GM21447 (cell line): Measurements from ENCODE around the gene SIDT2.

Experiments
- ATAC-seq: cut with Tn5 transposase; IDR thresholded peaks from one replicate; pipeline ENCODE4 v1.9.1; 2021; ENCODE audit not compliant: unreplicated experiment

SIDT2 gene

DNA sequence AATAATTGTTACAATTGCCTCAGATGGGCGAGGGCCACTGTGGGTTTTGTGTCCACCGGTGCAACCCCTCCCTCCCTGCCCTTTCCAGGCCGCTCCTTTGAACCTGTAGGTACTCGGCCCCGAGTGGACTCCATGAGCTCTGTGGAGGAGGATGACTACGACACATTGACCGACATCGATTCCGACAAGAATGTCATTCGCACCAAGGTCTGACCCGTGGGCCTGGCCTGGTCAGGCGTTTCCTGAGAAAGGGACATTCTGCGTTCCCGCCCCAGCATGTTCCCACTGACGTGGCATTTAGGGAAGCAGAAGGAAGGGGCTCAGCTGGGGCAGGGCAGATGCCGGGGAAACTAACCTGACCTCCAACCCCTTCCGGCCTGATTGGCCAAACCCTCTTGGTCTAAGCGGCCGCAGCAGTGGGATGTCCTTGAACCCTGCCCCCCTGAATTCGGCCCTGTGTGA, 10.1 kb downstream of the SIDT2 start:
- no peak for ATAC-seq

- peak; percentile 81 for ATAC-seq
Observed at GRCh38 chr11:117189191-117189940, 10.8 kb downstream of the SIDT2 start.

DNA sequence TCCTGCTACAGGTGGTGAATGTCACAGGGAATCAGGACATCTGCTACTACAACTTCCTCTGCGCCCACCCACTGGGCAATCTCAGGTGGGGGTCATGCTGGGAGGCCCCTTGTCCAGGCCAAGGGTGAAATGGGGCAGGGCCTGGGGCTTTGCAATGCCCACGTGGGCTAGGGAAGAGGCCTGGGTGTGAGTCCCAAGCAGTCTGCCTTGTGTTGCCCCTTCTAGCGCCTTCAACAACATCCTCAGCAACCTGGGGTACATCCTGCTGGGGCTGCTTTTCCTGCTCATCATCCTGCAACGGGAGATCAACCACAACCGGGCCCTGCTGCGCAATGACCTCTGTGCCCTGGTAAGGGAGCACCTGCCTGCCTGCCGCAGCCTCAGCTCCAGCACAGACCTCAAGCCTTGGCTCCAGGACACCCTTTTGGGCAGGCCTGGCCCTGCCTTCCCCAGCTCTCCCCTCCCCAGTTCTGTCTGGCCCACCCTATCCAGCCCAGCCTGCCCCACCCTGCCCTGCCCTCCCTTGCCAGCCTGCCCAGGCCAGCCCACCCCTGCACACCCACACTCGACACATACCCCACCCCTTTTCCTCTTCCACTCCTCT, 11.5 kb downstream of the SIDT2 start:
- ATAC-seq = no peak

- ATAC-seq = no peak
Observed at GRCh38 chr11:117191680-117192400, 13.3 kb downstream of the SIDT2 start.

- no peak for ATAC-seq
Observed at GRCh38 chr11:117192401-117192875, 13.9 kb downstream of the SIDT2 start.

- no peak for ATAC-seq
Observed at GRCh38 chr11:117193130-117194020, 14.8 kb downstream of the SIDT2 start.

DNA sequence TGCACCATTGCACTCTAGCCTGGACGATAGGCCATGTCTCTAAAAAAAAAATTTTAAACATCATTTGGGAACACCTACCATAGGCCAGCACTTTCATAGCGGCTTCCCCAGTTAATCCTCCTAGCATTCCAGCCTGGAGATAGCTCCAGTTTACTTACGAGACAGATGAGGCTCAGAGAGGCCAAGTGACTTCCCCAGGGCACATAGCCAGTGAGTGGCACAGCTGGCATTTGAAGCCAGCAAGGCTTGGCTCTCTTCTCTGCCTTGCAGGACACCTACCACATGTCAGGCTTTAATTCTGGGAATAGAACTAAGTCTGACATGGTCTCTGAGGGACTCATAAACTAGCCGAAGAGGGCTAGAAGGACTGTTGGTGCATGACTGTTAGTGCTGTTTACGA, 15.7 kb downstream of the SIDT2 start:
- ATAC-seq = no peak

- no peak for ATAC-seq
Observed at GRCh38 chr11:117195258-117195657, 16.7 kb downstream of the SIDT2 start.

GRCh38 chr11:117195761-117196160, 17.2 kb downstream of the SIDT2 start:
- no peak for ATAC-seq

DNA sequence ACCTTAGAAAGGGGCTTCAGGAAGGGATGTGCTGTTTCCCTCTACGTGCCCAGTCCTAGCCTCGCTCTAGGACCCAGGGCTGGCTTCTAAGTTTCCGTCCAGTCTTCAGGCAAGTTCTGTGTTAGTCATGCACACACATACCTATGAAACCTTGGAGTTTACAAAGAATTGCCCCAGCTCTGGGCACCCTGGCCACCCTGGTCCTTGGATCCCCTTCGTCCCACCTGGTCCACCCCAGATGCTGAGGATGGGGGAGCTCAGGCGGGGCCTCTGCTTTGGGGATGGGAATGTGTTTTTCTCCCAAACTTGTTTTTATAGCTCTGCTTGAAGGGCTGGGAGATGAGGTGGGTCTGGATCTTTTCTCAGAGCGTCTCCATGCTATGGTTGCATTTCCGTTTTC, 18.5 kb downstream of the SIDT2 start:
- ATAC-seq = no peak

GRCh38 chr11:117197516-117198456, 19.2 kb downstream of the SIDT2 start:
- ATAC-seq = no peak

DNA sequence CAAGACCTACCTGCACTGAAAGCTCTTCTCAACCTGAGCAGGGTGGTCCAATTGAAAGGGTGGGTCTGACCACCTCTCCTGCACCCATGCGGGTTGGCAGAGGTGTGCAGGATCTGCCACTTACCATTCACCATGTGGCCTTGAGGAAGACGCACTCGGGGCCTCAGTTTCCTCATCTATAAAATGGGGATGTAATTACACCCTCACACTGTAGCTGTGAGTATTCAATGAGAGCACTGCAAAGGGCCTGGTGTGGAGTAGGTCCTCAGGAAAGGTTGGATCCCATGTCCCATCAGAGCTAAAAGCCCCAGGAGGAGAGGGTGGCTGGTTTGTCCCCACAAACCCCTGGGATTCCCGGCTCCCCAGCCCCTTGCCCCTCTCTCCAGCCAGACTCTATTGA, 20.1 kb downstream of the SIDT2 start:
- no peak for ATAC-seq

- no peak for ATAC-seq
Observed at GRCh38 chr11:117199053-117199915, 20.7 kb downstream of the SIDT2 start, which contains the start of gene TAGLN. Gene TAGLN, plus strand, starts transcription at chr11:117199370. Its CDS starts 3,644 bp downstream, at chr11:117203014.

DNA sequence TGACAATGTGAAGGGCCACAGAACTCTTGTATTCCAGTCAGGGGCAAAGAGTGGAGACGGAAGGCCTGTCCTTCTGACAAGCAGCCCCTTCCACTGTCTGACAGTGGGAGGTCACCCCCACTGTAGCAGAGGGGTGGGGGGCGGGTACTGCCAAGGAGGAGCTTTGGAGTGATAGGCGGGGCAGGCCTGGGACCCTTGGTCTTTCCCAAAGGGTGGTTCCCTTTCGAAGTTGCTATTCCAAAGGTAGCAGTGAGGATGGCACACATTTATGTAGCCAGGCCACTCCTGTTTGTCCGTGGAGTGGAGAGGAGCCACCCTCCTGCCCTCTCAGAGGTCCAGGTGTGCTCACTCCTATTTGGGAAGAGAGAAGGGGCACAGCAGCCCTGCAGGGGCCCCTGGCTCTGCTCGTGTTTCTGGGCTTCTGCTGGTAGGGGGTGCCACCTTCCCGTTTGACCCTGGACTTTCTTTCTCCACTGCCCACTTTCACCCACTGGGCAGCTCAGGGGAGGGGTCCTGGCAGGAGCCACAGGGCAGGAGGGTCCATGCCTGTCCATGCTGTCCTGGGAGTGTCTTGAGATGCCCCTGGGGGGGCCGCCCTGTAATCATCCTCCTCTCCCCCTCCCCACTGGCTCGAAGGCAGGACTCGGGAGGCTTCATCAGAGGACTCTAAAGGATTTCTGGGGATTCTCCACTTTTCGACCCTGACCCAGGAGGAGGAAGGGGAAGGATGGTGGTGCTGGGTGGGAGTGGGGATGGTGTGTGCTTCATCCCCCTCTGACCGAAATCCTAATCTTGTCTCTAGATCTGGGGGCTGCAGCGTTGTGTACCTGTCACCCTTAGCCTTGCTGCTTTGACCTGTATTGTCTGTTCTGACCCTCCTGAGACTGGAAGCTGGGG, 21.6 kb downstream of the SIDT2 start:
- ATAC-seq = no peak

DNA sequence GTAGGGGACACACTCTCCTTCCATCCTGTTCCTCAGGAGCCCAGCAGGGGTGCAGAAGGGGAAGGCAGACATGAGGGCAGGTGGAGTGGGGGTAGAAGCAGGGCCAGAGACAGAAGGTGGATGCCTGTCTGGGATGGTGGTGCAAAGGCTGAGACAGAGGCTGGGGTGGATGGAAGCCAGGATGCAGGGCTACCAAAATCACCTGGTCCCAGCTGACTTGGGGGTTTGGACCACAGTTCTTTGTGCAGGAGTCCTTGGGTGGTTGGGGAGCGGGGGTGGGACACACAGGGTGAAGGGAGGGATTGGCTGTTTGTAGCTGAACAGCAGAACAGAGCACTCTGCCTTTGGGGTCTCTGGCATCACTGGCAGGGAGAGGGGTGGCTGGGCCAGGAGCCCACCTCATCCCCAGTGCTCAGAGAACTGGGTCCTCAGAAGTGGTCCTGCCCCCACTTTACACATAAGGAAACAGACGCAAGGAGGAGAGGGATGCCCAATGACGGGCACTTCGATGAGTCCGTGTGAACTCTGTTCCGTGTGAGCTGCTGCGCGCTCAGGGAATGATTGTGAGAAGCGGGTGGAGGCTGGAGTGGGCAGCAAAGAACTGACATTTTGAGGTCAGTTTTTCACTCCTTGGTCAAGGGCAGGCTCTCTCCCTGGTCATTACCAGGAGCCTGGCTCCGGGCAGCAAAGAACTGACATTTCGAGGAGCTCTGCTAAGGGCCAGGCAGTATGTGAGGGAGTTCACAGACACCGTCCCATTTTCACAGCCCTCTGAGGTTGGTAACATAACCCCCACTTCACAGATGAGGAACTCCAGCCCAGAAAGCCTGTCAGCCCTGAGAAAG, 22.5 kb downstream of the SIDT2 start:
- ATAC-seq = no peak

GRCh38 chr11:117201658-117202305, 23.2 kb downstream of the SIDT2 start:
- ATAC-seq = no peak
